Measurements from ENCODE around the gene CAMTA1.

- no peak for TF ChIP-seq CTCF (IDR thresholded peaks at IDR 0.05 in 2 of 3, conservative IDR thresholded peaks at IDR 0.05 in 1 of 3; ENCODE audit: borderline replicate concordance in 1 of 3, insufficient read depth in 1 of 3, low read depth in 2 of 3, low read length in 2 of 3)
- TF ChIP-seq POLR2A (IDR thresholded peaks at IDR 0.05; ENCODE audit: borderline replicate concordance, extremely low read depth, insufficient read depth, insufficient read length), result no peak
- TF ChIP-seq ZFX (IDR thresholded peaks at IDR 0.05), result no peak
- TF ChIP-seq SP1 (IDR thresholded peaks at IDR 0.05; ENCODE audit: low read depth), result no peak
- TF ChIP-seq TCF7L2 (IDR thresholded peaks at IDR 0.05; ENCODE audit: borderline replicate concordance, extremely low read depth, insufficient read depth, insufficient read length), result no peak
- TF ChIP-seq POLR2AphosphoS5 (IDR thresholded peaks at IDR 0.05; ENCODE audit: low read depth, low read length), result no peak
- TF ChIP-seq ELF1 (IDR thresholded peaks at IDR 0.05; ENCODE audit: borderline replicate concordance, low read depth), result no peak
- TF ChIP-seq RAD21 (IDR thresholded peaks at IDR 0.05; ENCODE audit: low read depth), result no peak
Measured at GRCh38 chr1:6957341-6957740, 172.1 kb downstream of the CAMTA1 start.

All from HCT116 (cell line).